ENCODE data around the gene RAB28.
A peak's percentile ranks its signal among the peaks of the same experiment; 100 is the strongest.

GRCh38 chr4:13529128-13529919, 45.2 kb upstream of the RAB28 start:
- TF ChIP-seq CTCF (optimal IDR thresholded peaks at IDR 0.05 in 1 of 3, IDR thresholded peaks at IDR 0.05 in 1 of 3, conservative IDR thresholded peaks at IDR 0.05 in 1 of 3; ENCODE audit: extremely low read depth in 1 of 3, insufficient read depth in 2 of 3, low read length in 3 of 3): no peak
- TF ChIP-seq EZH2 (IDR thresholded peaks at IDR 0.05; ENCODE audit: low read length): peak; percentile 81
